ENCODE results near the gene TM9SF4. TPM values are rescaled to one million over a fixed set of nuclear protein-coding genes. Genes with fewer than 3 reads are reported as not detected.

TM9SF4 gene
- total and polyA plus RNA-seq, 8 donors, result 56.2 to 63.5 (median 60.1) TPM

DNA sequence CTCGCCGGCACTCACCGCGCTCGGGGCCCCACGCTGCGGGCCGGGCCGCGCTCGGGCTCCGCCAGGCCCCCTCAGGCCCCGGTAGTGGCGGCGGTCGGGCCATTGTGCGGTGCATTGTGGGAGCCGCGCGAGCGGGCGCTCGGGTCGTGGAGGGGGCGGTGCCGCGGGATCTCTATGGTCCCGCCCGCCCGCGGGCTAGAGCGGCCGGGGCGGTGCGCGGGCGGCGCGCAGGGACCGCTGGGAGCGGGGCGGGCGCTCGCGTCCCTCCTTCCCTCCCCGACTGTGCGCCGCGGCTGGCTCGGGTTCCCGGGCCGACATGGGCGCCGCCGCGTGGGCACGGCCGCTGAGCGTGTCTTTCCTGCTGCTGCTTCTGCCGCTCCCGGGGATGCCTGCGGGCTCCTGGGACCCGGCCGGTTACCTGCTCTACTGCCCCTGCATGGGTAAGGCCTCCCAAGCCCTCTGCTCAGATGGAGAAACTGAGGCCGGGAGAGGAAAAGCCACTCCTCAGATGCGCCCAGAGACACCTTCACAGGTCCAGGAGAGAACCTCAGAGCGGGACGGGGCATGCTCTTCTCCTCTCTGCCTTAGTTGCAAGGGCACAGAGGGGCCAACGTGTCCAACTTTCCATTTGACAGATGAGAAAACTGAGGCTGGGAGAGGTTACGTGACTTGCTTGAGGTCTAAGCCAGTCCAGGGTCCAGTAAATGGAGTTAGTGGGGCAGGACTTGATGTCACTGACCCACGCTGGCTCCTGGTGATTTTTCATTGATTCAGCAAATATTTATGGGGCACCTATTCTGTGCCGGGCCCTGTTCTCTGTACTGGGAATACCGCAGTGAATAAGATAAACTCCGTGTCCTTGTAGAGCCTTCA lies 98.3 kb downstream of the TM9SF4 start, which contains the start of the genes PLAGL2 and POFUT1:
Gene PLAGL2, minus strand, starts transcription at position 118 of the 873 bp plus-strand sequence. CDS start 5,565 bp downstream, outside the sequence.
Gene POFUT1, plus strand, starts transcription at position 255 of the 873 bp plus-strand sequence. Its CDS starts 62 bp downstream, at position 317.
- Histone ChIP-seq H3K4me3 (peak within 1 kb of the TSS; percentile 93 to 98), H3K4me1 (peaks cover 45 to 69% of the 10 kb centered on the region in 2 donors), H3K9me3 (no peaks in the 10 kb centered on the region), H3K36me3 (peaks cover 0 to 32% of the 10 kb centered on the region in 2 donors), H3K27ac (peak within 1 kb of the TSS; percentile 90 to 93), H3K27me3 (no peaks in the 10 kb centered on the region)
- intact Hi-C loops (cut with DNase I), result no loop called here
- DNase-seq, result peak; percentile 84 to 99 (median 92)
- TF ChIP-seq, protein P1, sequence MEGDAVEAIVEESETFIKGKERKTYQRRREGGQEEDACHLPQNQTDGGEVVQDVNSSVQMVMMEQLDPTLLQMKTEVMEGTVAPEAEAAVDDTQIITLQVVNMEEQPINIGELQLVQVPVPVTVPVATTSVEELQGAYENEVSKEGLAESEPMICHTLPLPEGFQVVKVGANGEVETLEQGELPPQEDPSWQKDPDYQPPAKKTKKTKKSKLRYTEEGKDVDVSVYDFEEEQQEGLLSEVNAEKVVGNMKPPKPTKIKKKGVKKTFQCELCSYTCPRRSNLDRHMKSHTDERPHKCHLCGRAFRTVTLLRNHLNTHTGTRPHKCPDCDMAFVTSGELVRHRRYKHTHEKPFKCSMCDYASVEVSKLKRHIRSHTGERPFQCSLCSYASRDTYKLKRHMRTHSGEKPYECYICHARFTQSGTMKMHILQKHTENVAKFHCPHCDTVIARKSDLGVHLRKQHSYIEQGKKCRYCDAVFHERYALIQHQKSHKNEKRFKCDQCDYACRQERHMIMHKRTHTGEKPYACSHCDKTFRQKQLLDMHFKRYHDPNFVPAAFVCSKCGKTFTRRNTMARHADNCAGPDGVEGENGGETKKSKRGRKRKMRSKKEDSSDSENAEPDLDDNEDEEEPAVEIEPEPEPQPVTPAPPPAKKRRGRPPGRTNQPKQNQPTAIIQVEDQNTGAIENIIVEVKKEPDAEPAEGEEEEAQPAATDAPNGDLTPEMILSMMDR (IDR thresholded peaks at IDR 0.05), result no peak
- peak; percentile 92 for ATAC-seq

DNA sequence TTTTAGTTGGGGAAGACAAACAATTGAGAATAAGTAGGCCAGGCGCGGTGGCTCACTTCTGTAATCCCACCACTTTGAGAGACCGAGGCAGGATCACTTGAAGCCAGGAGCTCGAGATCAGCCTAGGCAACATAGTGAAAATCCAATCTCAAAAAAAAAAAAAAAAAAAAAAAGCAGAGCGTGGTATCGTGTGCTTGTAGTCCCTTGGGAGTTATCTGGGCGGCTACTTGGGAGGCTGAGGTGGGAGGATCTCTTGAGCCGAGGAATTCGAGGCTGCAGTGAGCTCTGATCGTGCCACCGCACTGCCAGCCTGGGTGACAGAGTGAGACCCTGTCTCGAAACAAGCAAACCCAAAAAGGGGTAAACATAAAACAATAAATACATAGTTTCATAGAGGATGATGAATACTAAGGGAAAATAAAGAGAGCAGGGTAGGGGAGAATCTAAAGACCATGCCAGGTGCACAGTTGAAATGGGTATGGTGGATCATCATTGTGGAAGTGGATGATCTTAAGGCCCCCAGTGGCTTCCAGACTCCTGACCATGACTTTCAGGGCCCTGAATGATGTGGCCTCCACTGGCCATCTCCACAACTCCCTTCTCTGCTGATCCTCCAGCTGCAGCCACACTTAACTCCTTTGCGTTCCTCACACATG lies 99.1 kb downstream of the TM9SF4 start:
- no peak for ATAC-seq
- H3K27me3 ChIP-seq, result no peaks in the 10 kb centered on the region
- H3K9me3 ChIP-seq, result no peaks in the 10 kb centered on the region
- TF ChIP-seq, protein P1 (IDR thresholded peaks at IDR 0.05), result no peak
- peaks cover 38 to 61% of the 10 kb centered on the region in 2 donors for H3K4me1 ChIP-seq
- peak overlapping the region; percentile 93 to 98 for H3K4me3 ChIP-seq
- H3K36me3 ChIP-seq, result peaks cover 0 to 27% of the 10 kb centered on the region in 2 donors
- peak overlapping the region in 1 of 2 donors; percentile 37 for H3K27ac ChIP-seq
- intact Hi-C loops (cut with DNase I), result no loop called here
- DNase-seq, result no peak

DNA sequence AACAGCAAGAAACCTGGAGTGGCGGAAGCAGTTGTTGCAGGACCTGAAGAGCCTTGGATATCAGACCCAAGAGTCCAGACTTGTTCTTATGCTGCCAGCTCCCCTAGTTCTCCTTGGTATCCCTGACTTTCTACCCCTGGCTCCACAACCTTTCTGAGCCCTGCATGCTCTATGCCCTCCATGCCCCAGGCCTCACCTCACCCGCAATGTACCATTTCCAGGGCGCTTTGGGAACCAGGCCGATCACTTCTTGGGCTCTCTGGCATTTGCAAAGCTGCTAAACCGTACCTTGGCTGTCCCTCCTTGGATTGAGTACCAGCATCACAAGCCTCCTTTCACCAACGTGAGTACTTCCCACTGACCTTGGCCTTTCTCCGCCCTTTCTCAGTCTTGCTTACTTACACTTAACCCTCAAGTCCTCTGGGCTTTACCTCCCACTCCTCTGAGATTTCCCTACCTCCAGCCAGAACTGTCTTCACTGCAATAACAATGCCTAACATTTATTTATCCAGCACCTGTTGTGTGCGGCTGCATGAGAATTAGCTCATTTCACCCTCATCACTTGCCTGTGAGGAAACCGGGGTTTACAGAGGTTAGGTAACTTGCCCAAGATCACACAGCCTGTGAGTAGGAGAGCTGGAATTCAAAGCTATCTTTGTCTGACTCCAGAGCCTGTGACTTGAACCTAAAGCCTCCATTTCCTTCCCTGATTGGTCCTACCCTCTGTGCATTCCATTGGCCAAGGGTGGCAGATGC lies 100.5 kb downstream of the TM9SF4 start:
- peaks cover 0 to 34% of the 10 kb centered on the region in 2 donors for H3K36me3 ChIP-seq
- H3K27ac ChIP-seq, result no peak overlapping the region
- ATAC-seq (no peak), DNase-seq (no peak)
- TF ChIP-seq, protein P1 (IDR thresholded peaks at IDR 0.05), result no peak
- no peaks in the 10 kb centered on the region for H3K9me3 ChIP-seq
- no peaks in the 10 kb centered on the region for H3K27me3 ChIP-seq
- no peak overlapping the region for H3K4me3 ChIP-seq
- peaks cover 24 to 47% of the 10 kb centered on the region in 2 donors for H3K4me1 ChIP-seq
- intact Hi-C loops (cut with DNase I), result no loop called here

DNA sequence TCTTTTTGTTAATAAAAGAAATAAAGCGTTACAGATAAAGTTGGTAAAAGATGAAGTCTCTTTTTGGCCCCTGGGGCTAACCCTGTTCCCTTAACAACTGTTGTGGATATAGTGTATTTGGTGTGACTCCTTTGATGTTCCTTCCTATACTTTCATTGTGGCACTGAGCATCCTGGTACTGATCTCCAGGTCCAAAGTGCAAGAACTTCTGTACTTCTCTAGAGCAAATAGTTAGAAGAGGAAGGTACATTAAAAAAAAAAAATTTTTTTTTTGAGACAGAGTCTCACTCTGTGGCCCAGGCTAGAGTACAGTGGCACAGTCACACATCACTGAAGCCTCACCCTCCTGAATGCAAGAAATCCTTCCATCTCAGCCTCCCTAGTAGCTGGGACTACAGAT lies 104.4 kb downstream of the TM9SF4 start:
- peaks cover 0 to 71% of the 10 kb centered on the region in 2 donors for H3K36me3 ChIP-seq
- no peaks in the 10 kb centered on the region for H3K27me3 ChIP-seq
- no peak overlapping the region for H3K4me3 ChIP-seq
- no peak overlapping the region for H3K27ac ChIP-seq
- no peaks in the 10 kb centered on the region for H3K9me3 ChIP-seq
- TF ChIP-seq, protein P1 (IDR thresholded peaks at IDR 0.05), result no peak
- intact Hi-C loops (cut with DNase I), result no loop called here
- H3K4me1 ChIP-seq, result peaks cover 0 to 19% of the 10 kb centered on the region in 2 donors
- ATAC-seq, result no peak
- DNase-seq, result no peak
